ENCODE measurements around the gene RNF166.
A peak's percentile ranks its signal among the peaks of the same experiment; 100 is the strongest.

Gene RNF166

DNA sequence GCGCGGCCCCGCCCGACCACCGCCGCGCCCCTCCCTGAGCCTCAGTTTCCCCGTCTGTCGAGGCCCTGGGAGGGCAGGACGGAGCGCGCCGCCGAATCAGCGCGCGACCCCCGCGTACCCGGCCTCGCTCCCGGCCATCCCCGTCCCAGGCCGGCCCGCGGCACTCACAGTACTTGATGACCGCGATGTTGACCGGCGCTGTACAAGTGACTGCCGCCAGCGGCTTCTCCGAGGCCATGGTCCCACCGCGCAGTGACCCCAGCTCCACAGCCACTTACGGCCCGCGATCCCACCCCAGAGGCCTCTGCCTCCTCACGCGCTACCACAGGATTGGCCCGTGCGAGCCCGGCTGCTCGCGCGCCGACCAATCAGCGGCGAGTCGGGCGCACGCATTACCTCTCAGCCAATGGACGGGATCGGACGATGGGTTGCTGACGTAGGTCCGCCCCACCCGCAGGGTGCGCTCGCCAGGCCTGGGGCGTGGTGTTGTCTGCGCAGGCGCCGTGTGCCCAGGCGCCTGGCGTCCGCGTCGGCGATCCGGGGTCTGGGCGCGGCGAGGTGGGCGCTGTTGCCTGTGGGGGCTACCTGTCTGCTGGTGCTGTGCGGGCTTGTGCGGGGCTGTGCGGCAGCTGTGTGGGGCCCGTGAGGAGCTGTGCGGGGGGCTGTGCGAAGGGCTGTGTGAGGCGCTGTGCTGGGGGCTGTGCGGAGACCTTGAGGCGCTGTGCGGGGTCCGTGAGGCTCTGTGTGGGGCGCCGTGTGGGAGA lies 43.2 kb downstream of the RNF166 start, which contains the start of gene MVD:
MVD (minus strand) TSS at position 249 of the 764 bp plus-strand sequence; CDS start at position 238, 11 bp downstream.
- H3K4me3 ChIP-seq (replicated peaks; ENCODE audit: low read depth, low read length): peak within 1 kb of the TSS; percentile 83
- TF ChIP-seq, protein P1, sequence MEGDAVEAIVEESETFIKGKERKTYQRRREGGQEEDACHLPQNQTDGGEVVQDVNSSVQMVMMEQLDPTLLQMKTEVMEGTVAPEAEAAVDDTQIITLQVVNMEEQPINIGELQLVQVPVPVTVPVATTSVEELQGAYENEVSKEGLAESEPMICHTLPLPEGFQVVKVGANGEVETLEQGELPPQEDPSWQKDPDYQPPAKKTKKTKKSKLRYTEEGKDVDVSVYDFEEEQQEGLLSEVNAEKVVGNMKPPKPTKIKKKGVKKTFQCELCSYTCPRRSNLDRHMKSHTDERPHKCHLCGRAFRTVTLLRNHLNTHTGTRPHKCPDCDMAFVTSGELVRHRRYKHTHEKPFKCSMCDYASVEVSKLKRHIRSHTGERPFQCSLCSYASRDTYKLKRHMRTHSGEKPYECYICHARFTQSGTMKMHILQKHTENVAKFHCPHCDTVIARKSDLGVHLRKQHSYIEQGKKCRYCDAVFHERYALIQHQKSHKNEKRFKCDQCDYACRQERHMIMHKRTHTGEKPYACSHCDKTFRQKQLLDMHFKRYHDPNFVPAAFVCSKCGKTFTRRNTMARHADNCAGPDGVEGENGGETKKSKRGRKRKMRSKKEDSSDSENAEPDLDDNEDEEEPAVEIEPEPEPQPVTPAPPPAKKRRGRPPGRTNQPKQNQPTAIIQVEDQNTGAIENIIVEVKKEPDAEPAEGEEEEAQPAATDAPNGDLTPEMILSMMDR (IDR thresholded peaks at IDR 0.05; ENCODE audit: low read depth, low read length, missing control alignments): peak; percentile 5
- peak; percentile 89 for DNase-seq (ENCODE audit: extremely low read depth, low read depth)

DNA sequence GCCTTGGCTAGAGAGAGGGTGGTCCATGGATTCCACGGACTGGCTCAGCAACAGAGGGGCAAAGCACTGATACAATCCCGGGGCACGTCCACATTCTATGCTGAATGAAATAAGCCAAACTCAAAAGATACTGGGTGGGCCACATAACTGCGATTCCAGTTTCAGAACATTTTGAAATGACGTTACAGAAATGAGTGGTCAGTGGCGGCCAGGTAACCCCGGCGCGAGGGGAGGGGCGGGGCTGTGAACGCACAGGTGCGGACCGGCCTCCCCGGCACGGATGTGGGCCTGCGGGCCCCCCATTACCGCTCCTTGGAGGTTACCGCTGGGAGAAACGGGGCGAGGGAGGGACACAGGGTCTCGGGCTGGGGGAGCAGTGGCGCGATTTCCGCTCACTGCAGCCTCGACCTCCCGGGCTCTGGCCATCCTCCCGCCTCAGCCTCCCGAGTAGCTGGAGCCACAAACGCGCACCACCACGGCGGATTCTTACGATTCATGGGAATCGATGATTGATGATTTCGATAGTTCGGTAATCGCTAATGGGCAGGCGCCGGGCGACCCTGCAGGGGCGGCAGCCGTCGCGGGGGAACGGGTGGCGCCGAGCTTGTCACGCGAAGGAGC lies 43.9 kb downstream of the RNF166 start:
- TF ChIP-seq, protein P1 (IDR thresholded peaks at IDR 0.05; ENCODE audit: low read depth, low read length, missing control alignments): no peak
- DNase-seq (ENCODE audit: extremely low read depth, low read depth): no peak
- peak overlapping the region; percentile 83 for H3K4me3 ChIP-seq (replicated peaks; ENCODE audit: low read depth, low read length)

DNA sequence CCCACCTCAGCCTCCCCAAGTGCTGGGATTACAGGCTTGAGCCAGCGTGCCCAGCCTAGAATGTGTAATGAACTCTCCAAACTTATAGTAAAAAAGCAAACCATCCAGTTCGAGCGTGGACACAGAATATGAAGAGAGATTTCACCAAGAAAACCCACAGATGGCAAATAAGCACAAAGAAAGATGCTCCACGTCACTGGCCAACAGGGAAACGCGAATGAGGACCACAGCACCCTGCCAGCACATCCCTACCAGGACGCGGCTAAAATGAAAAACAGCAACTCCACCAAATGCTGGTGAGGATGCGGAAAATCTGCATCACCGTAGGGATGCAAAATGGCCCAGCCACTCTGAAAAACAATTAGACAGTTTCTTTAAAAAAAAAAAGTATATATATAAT lies 44.7 kb downstream of the RNF166 start:
- peak overlapping the region; percentile 83 for H3K4me3 ChIP-seq (replicated peaks; ENCODE audit: low read depth, low read length)
- TF ChIP-seq, protein P1 (IDR thresholded peaks at IDR 0.05; ENCODE audit: low read depth, low read length, missing control alignments): no peak
- DNase-seq (ENCODE audit: extremely low read depth, low read depth): no peak

DNA sequence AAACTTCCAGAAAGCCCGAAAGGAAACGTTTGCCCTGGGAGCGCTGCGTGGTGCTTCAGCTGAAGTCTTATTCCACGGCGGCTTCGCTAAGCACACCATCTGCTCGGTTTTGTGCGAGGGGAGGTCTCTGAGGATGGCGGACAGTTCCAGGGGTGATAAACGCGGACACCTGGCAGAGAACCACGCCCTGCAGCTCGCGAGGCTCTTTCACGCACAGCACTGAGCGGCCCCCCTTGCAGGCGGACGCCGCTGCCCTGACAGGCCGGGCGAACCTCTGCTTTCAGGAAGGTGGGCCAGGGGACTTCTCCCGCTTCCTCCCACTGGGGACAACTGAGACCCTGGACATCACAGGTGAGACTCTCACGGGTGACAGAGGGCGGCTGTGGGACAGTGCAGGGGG lies 47.0 kb downstream of the RNF166 start:
- H3K4me3 ChIP-seq (replicated peaks; ENCODE audit: low read depth, low read length): no peak overlapping the region
- no peak for DNase-seq (ENCODE audit: extremely low read depth, low read depth)
- TF ChIP-seq, protein P1 (IDR thresholded peaks at IDR 0.05; ENCODE audit: low read depth, low read length, missing control alignments): no peak

DNA sequence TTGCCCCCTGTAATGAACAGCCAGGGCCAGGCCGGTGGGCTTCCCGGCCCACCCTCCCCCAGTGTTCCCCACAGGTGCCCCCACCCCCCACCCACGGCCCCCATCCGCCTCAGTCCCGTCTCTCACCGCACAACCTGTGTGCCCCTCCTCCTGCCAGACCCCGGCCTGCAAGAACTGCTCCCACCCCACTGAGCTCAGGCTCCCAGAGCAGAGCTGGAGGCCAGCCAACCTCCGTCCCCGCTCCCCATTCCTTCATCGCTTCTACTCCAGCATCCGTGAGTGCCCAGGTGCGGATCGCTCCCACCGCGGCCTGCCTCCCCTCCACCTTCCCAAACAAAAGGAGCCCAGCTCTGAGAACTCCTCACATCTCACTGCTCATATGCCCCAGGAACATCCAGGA lies 47.5 kb downstream of the RNF166 start:
- TF ChIP-seq, protein P1 (IDR thresholded peaks at IDR 0.05; ENCODE audit: low read depth, low read length, missing control alignments): no peak
- DNase-seq (ENCODE audit: extremely low read depth, low read depth): no peak
- no peak overlapping the region for H3K4me3 ChIP-seq (replicated peaks; ENCODE audit: low read depth, low read length)

DNA sequence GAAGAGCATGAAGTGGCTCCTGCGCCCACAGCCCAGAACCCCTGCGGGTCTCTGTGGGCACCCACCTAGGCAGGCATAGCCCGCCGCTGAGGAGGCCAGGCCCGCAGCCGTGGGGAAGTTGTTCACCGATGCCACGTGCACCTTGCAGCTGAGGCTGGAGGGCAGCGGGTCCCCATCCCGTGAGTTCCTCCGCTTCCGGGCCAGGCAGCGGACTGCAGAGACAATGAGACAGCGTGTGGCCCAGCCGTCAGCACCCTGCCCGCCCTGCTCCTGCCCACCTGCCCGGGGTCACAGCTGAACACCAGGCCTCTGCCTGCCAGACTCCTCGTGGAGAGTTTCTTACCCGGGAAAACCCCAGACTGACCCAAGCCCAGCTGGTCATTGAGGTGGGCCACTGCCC lies 48.8 kb downstream of the RNF166 start:
- DNase-seq (ENCODE audit: extremely low read depth, low read depth): no peak
- no peak overlapping the region for H3K4me3 ChIP-seq (replicated peaks; ENCODE audit: low read depth, low read length)
- TF ChIP-seq, protein P1 (IDR thresholded peaks at IDR 0.05; ENCODE audit: low read depth, low read length, missing control alignments): no peak
